ENCODE results near the gene E2F6. TPM values are rescaled to one million over a fixed set of nuclear protein-coding genes. Genes with fewer than 3 reads are reported as not detected.

E2F6 gene
- total and polyA plus RNA-seq, 10 of the 15 experiments (the other 5 are each of a cell fraction or from before 2014, with no cell fraction given): 4.2 to 15.5 (median 11.3) TPM

- TF ChIP-seq ZBTB40 (IDR thresholded peaks at IDR 0.05; ENCODE audit: borderline replicate concordance) (no peak), CUX1 (IDR thresholded peaks at IDR 0.05; ENCODE audit: insufficient replicate concordance, low read depth, low read length) (no peak), POLR2A (IDR thresholded peaks at IDR 0.05; ENCODE audit: low read depth, low read length) (no peak), RUNX3 (IDR thresholded peaks at IDR 0.05; ENCODE audit: low read length) (no peak), NRF1 (conservative IDR thresholded peaks at IDR 0.05; ENCODE audit: low read depth, low read length) (no peak), KLF5 (IDR thresholded peaks at IDR 0.05; ENCODE audit: partially characterized antibody) (no peak), ZNF592 (IDR thresholded peaks at IDR 0.05) (no peak)
Observed at GRCh38 chr2:11506611-11506969, 40.6 kb upstream of the E2F6 start (continued).
